ENCODE results near the gene ATP6AP2.

The ATP6AP2 gene

DNA sequence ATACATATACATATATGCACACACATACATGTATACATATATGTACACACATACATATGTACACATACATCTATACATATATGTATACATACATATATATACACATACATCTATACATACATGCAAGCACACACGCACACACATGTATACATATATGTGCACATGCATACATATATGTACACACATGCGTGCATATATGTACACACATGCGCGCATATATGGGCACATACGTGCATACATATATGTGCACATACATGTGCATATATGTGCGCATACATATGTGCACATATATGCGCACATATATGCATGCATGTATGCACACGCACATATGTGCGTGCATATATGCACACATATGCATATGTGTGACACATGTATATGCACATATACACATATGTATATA, 35.2 kb downstream of the ATP6AP2 start:
- Histone ChIP-seq H3K9me3 (ENCODE audit: low read length) (no peaks in the 10 kb centered on the region), H3K27me3 (ENCODE audit: control insufficient read depth in 1 of 2, insufficient read depth in 2 of 2, low read length in 2 of 2) (peaks cover 0 to 4% of the 10 kb centered on the region in 2 donors), H3K9ac (ENCODE audit: low read length) (no peak overlapping the region)

DNA sequence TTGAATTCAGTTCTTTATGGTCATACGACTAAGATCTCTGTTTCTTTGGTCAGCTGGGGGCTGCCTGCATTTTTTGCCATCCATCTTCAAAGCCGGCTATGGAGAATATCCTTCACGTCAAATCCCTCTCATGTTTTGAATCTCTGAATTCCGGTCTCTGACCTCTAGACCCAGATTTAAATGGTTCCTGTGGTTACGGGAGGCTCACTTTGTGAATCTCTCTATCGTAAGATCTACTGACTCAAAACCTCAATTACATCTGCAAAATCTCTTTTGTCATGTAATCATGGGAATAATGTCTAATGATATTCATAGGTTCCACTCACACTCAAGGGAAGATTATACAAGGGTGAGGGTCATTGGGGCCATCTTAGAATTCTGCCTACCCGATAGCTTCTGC, 36.8 kb downstream of the ATP6AP2 start:
- Histone ChIP-seq H3K36me3 (ENCODE audit: insufficient read depth, low read length) (no peaks in the 10 kb centered on the region), H3K4me1 (ENCODE audit: insufficient read depth, low read length) (no peaks in the 10 kb centered on the region), H3K27me3 (ENCODE audit: control insufficient read depth in 1 of 2, insufficient read depth in 2 of 2, low read length in 2 of 2) (peaks cover 0 to 3% of the 10 kb centered on the region in 2 donors), H3K27ac (ENCODE audit: low read depth, low read length) (no peak overlapping the region), H3K4me3 (ENCODE audit: low read depth in 1 of 2, low read length in 2 of 2) (no peak overlapping the region), H3K9me3 (ENCODE audit: low read length) (no peaks in the 10 kb centered on the region), H3K9ac (ENCODE audit: low read length) (no peak overlapping the region)

More for the DNA sequence above, 35.2 kb downstream of the ATP6AP2 start:
- Histone ChIP-seq H3K4me1 (ENCODE audit: insufficient read depth, low read length) (no peaks in the 10 kb centered on the region), H3K27ac (ENCODE audit: low read depth, low read length) (no peak overlapping the region), H3K4me3 (ENCODE audit: low read depth in 1 of 2, low read length in 2 of 2) (no peak overlapping the region), H3K36me3 (ENCODE audit: insufficient read depth, low read length) (no peaks in the 10 kb centered on the region)

DNA sequence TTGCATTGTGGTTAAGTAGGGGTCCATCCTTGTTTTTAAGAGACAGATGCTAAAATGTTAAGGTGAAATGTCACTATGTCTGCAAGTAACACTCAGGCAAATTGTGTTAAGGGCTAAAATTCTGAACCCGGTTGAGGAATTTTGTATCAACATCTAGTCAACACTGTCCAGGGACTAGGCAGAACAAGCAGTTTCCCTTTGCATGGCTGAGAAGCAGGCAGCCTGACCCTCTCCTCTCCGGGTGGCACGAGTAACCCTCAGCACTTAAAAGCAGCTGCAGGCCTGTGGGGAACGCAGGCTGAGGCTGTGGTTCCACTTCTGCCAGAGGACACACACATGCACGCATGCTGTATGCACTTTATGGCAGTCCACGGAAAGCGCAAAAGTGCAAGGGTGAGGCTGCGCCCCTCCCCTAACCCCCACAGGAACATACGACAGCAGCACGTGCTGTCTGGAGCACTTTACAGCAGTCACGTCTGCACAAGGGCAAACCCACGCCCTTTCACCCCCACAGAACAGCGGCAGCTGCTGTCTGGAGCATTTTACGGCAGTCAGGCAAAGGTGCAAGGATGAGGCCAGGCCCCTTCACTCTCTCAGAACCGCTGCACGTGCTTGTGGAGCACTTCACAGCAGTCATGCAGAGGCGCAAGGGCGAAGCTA, 41.8 kb downstream of the ATP6AP2 start:
- H3K9ac ChIP-seq (ENCODE audit: low read length), result no peak overlapping the region
- no peak overlapping the region for H3K27ac ChIP-seq (ENCODE audit: low read depth, low read length)
- no peaks in the 10 kb centered on the region for H3K36me3 ChIP-seq (ENCODE audit: insufficient read depth, low read length)
- H3K4me3 ChIP-seq (ENCODE audit: low read depth in 1 of 2, low read length in 2 of 2), result no peak overlapping the region
- peaks cover 0 to 10% of the 10 kb centered on the region in 2 donors for H3K27me3 ChIP-seq (ENCODE audit: control insufficient read depth in 1 of 2, insufficient read depth in 2 of 2, low read length in 2 of 2)
- H3K4me1 ChIP-seq (ENCODE audit: insufficient read depth, low read length), result no peaks in the 10 kb centered on the region
- H3K9me3 ChIP-seq (ENCODE audit: low read length), result no peaks in the 10 kb centered on the region

DNA sequence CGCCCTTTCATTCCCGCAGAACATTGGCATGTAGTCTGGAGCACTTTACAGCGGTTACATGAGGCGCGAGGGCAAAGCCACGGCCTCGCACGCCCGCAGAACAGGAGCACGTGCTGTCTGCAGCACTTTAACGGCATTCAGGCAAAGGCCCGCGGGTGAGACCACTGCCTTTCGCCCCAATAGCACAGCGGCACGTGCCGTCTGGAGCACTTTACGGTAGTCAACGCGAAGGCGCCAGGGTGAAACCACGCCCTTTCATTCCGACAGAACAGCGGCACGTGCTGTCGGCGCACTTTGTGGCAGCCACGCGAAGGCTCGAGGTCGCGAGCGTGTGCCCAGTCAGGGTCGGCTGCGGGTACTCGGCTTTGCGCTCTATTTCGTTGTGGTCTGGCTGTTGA, 42.4 kb downstream of the ATP6AP2 start, which contains the start of gene MPC1L:
TSS of gene MPC1L (plus strand) at position 290 of the 398 bp plus-strand sequence. CDS start 138 bp downstream, outside the sequence.
- H3K9me3 ChIP-seq (ENCODE audit: low read length), result no peaks in the 10 kb centered on the region
- H3K9ac ChIP-seq (ENCODE audit: low read length), result no peak within 1 kb of the TSS
- no peaks in the 10 kb centered on the region for H3K4me1 ChIP-seq (ENCODE audit: insufficient read depth, low read length)
- H3K27me3 ChIP-seq (ENCODE audit: control insufficient read depth in 1 of 2, insufficient read depth in 2 of 2, low read length in 2 of 2), result peaks cover 0 to 10% of the 10 kb centered on the region in 2 donors
- H3K4me3 ChIP-seq (ENCODE audit: low read depth in 1 of 2, low read length in 2 of 2), result no peak within 1 kb of the TSS
- peaks cover 1% of the 10 kb centered on the region for H3K36me3 ChIP-seq (ENCODE audit: insufficient read depth, low read length)
- no peak within 1 kb of the TSS for H3K27ac ChIP-seq (ENCODE audit: low read depth, low read length)

DNA sequence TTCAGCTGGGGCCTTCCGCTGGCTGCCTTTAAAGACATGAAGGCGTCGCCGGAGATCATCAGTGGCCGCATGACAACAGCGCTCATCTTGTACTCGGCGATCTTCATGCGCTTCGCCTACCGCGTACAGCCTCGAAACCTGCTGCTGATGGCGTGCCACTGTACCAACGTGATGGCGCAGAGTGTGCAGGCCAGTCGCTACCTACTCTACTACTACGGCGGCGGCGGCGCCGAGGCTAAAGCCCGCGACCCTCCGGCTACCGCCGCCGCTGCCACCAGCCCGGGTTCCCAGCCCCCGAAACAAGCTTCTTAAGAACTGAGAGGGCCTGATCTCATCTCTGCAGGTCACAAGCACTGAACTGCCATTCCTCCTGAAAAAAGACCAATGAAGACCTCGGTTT, 42.9 kb downstream of the ATP6AP2 start:
- no peaks in the 10 kb centered on the region for H3K4me1 ChIP-seq (ENCODE audit: insufficient read depth, low read length)

DNA sequence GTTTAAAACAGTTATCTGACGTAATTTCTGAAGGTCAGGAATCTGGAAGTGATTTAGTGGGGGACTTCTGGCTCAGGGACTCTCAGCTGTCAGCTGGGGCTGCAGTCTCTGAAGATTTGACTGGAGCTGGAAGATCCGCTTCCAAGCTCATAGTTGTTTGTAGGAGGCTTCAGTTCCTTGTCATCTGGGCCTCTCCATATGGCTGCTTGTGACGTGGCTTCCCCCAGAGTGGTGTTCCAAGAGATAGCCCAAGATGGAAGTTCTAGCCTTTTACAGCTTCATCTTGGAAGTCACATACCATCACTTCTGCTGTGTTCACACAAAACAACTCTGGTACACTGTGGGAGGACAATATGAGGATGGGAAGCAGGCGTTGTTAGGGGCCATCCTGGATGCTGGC, 44.5 kb downstream of the ATP6AP2 start:
- peaks cover 0 to 10% of the 10 kb centered on the region in 2 donors for H3K27me3 ChIP-seq (ENCODE audit: control insufficient read depth in 1 of 2, insufficient read depth in 2 of 2, low read length in 2 of 2)
- no peak overlapping the region for H3K4me3 ChIP-seq (ENCODE audit: low read depth in 1 of 2, low read length in 2 of 2)
- H3K27ac ChIP-seq (ENCODE audit: low read depth, low read length), result no peak overlapping the region
- H3K36me3 ChIP-seq (ENCODE audit: insufficient read depth, low read length), result peaks cover 9% of the 10 kb centered on the region
- no peaks in the 10 kb centered on the region for H3K4me1 ChIP-seq (ENCODE audit: insufficient read depth, low read length)
- H3K9me3 ChIP-seq (ENCODE audit: low read length), result no peaks in the 10 kb centered on the region
- no peak overlapping the region for H3K9ac ChIP-seq (ENCODE audit: low read length)

More for the DNA sequence above, 42.9 kb downstream of the ATP6AP2 start:
- H3K9me3 ChIP-seq (ENCODE audit: low read length), result no peaks in the 10 kb centered on the region
- no peak overlapping the region for H3K4me3 ChIP-seq (ENCODE audit: low read depth in 1 of 2, low read length in 2 of 2)
- peaks cover 5% of the 10 kb centered on the region for H3K36me3 ChIP-seq (ENCODE audit: insufficient read depth, low read length)
- H3K9ac ChIP-seq (ENCODE audit: low read length), result no peak overlapping the region
- H3K27ac ChIP-seq (ENCODE audit: low read depth, low read length), result no peak overlapping the region
- H3K27me3 ChIP-seq (ENCODE audit: control insufficient read depth in 1 of 2, insufficient read depth in 2 of 2, low read length in 2 of 2), result peaks cover 0 to 10% of the 10 kb centered on the region in 2 donors

DNA sequence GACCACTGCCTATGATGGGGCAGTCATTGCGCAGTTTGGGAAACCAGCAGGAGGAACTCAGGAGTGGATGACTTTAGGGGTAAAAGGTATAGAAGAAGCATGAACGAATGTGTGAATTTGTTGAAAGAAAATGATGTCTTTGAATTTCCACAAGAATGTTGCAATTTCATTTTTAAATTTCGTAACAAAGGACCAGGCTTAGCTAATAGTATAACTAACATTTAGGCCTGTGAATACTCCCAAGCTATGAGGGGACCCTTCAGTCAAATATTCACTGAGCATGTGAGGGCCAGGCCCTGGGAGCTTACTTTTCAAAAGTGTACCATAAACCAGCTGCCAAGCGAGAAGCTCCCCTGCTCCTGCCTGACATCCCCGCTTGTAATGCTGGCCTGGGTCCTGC, 47.7 kb downstream of the ATP6AP2 start:
- Histone ChIP-seq H3K27me3 (ENCODE audit: control insufficient read depth in 1 of 2, insufficient read depth in 2 of 2, low read length in 2 of 2) (peaks cover 0 to 2% of the 10 kb centered on the region in 2 donors), H3K4me1 (ENCODE audit: insufficient read depth, low read length) (no peaks in the 10 kb centered on the region), H3K9me3 (ENCODE audit: low read length) (no peaks in the 10 kb centered on the region), H3K36me3 (ENCODE audit: insufficient read depth, low read length) (peaks cover 15% of the 10 kb centered on the region), H3K27ac (ENCODE audit: low read depth, low read length) (no peak overlapping the region), H3K9ac (ENCODE audit: low read length) (no peak overlapping the region), H3K4me3 (ENCODE audit: low read depth in 1 of 2, low read length in 2 of 2) (no peak overlapping the region)

DNA sequence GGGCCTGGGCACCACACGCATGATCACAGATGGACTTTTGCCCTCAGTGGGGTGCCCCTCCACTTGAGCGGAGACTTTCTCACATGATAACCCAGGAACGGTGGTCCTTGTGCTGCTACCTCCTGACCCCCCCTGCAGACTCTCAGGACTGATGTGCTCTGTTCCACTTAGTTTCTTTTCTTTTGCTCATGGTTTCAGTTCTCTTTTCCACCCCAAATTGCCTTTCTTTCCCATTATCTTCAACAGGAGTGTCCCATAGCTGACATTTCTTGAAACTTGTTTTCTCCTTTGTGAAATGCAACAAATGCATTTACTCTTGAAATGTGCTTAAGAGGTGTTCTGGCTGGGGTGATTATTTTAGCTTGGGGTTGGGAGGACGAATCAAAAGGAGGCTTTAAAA, 51.4 kb downstream of the ATP6AP2 start:
- H3K4me1 ChIP-seq (ENCODE audit: insufficient read depth, low read length), result no peaks in the 10 kb centered on the region
- no peak overlapping the region for H3K9ac ChIP-seq (ENCODE audit: low read length)
- H3K27me3 ChIP-seq (ENCODE audit: control insufficient read depth in 1 of 2, insufficient read depth in 2 of 2, low read length in 2 of 2), result no peaks in the 10 kb centered on the region
- H3K27ac ChIP-seq (ENCODE audit: low read depth, low read length), result no peak overlapping the region
- no peaks in the 10 kb centered on the region for H3K9me3 ChIP-seq (ENCODE audit: low read length)
- peaks cover 39% of the 10 kb centered on the region for H3K36me3 ChIP-seq (ENCODE audit: insufficient read depth, low read length)
- H3K4me3 ChIP-seq (ENCODE audit: low read depth in 1 of 2, low read length in 2 of 2), result no peak overlapping the region

DNA sequence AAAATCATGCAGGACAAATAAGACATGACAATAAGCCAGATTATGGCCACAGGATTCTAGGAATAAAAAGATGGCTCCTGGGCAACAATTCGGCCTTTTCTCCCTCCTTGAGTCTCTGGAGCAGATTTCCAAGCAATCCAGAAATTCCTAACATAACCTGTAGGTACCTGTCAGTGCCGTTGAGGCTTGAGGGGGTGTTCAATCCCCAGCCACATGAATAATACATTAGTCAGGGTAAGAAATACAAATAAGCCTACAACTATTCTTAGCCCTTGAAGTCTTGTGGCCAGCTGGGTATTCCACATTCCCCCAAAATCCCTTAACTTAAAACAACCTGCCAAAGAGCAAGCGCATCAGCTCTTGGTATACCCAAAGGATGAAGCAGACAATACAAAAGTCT, 56.9 kb downstream of the ATP6AP2 start:
- Histone ChIP-seq H3K4me1 (ENCODE audit: insufficient read depth, low read length) (peaks cover 6% of the 10 kb centered on the region), H3K9me3 (ENCODE audit: low read length) (no peaks in the 10 kb centered on the region), H3K9ac (ENCODE audit: low read length) (no peak overlapping the region), H3K27me3 (ENCODE audit: control insufficient read depth in 1 of 2, insufficient read depth in 2 of 2, low read length in 2 of 2) (no peaks in the 10 kb centered on the region), H3K36me3 (ENCODE audit: insufficient read depth, low read length) (peaks cover 32% of the 10 kb centered on the region), H3K27ac (ENCODE audit: low read depth, low read length) (no peak overlapping the region), H3K4me3 (ENCODE audit: low read depth in 1 of 2, low read length in 2 of 2) (no peak overlapping the region)

DNA sequence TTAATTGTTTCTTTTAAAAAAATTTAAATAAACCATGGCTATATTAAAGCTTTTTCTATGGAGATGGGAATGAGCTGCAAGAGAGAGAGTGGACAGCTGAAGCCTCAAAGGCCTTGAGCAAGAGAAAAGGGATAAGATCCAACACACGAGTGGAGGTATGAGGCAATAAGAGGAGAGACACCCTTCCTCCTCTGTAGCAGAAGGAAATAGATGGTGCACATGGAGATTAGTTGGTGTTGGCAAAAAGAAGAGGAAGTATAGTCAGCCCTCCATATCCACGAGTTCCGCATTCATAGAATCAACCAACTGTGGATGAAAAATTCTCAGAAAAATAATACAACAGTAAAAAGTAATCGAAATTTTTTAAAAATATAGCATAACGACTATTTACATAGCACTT, 63.4 kb downstream of the ATP6AP2 start:
- Histone ChIP-seq H3K4me1 (ENCODE audit: insufficient read depth, low read length) (peaks cover 37% of the 10 kb centered on the region), H3K27me3 (ENCODE audit: control insufficient read depth in 1 of 2, insufficient read depth in 2 of 2, low read length in 2 of 2) (peaks cover 0 to 5% of the 10 kb centered on the region in 2 donors), H3K9me3 (ENCODE audit: low read length) (no peaks in the 10 kb centered on the region), H3K9ac (ENCODE audit: low read length) (no peak overlapping the region), H3K27ac (ENCODE audit: low read depth, low read length) (no peak overlapping the region), H3K36me3 (ENCODE audit: insufficient read depth, low read length) (no peaks in the 10 kb centered on the region), H3K4me3 (ENCODE audit: low read depth in 1 of 2, low read length in 2 of 2) (peak overlapping the region in 1 of 2 donors; percentile 44)

DNA sequence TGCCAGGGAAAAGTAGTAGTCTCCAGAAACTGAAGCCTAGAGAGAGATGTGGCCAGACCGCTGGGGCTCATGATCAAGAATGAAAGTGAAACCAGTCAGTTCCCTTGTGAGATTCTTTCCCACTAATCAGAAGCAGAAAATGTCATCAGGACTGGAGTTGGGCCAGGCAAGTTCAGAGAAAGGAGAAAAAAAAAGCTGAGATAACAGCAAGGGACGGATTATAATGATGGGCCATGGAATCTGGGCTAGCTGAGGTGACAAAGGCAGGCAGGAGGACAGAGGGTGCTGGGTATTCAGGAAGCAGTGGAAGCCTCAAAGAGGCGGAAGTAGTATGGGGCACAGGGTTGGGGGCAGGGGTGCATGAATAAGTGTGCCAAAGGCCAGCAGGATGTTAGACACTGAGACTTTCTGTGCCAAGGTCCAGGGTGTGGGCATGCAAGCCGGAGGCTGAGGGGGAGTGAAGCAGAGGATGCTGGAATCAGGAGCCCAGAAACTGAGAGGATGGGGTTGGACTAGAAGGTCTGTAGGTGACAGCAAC, 64.1 kb downstream of the ATP6AP2 start:
- H3K4me3 ChIP-seq (ENCODE audit: low read depth in 1 of 2, low read length in 2 of 2), result peak overlapping the region in 1 of 2 donors; percentile 44
- H3K9ac ChIP-seq (ENCODE audit: low read length), result no peak overlapping the region
- H3K27ac ChIP-seq (ENCODE audit: low read depth, low read length), result peak overlapping the region; percentile 48
- peaks cover 0 to 5% of the 10 kb centered on the region in 2 donors for H3K27me3 ChIP-seq (ENCODE audit: control insufficient read depth in 1 of 2, insufficient read depth in 2 of 2, low read length in 2 of 2)
- peaks cover 37% of the 10 kb centered on the region for H3K4me1 ChIP-seq (ENCODE audit: insufficient read depth, low read length)
- H3K9me3 ChIP-seq (ENCODE audit: low read length), result no peaks in the 10 kb centered on the region
- no peaks in the 10 kb centered on the region for H3K36me3 ChIP-seq (ENCODE audit: insufficient read depth, low read length)
